ENCODE results near the gene EIF2AK2.
A peak's percentile ranks its signal among the peaks of the same experiment; 100 is the strongest.

EIF2AK2 gene

DNA sequence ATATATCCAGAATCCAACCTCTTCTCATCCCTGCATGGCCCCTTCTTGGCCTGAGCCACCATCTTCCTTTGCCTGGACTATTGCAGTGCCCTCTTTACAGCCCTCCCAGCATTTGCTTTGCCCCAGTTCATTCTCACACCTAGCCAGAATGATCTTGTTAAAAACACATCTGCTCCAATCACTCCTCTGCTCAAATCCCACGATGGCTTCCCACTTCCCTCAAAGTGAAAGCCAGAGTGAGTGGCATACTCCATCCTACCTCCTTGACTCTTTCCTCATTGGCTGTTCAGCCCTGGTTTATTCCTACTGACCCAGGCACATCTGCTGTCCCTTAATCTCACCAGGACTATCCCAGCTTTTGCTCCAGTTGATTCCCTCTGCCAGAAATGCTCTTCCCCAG lies 17.0 kb upstream of the EIF2AK2 start:
- Histone ChIP-seq H3K36me3 (ENCODE audit: control insufficient read depth in 5 of 5, insufficient read depth in 5 of 5, low read length in 5 of 5) (no peaks in the 10 kb centered on the region), H3K9ac (ENCODE audit: low read length in 5 of 5) (no peak overlapping the region), H3K4me3 (ENCODE audit: low read depth in 1 of 5, low read length in 5 of 5) (no peak overlapping the region), H3K9me3 (ENCODE audit: control insufficient read depth in 5 of 5, low read length in 5 of 5) (no peaks in the 10 kb centered on the region), H3K4me1 (ENCODE audit: control insufficient read depth in 5 of 5, insufficient read depth in 5 of 5, low read length in 5 of 5) (peaks cover 0 to 2% (median 0%) of the 10 kb centered on the region in 5 donors), H3K27me3 (ENCODE audit: control insufficient read depth in 5 of 5, insufficient read depth in 4 of 5, low read length in 5 of 5) (no peaks in the 10 kb centered on the region), H3K27ac (ENCODE audit: low read depth, low read length) (no peak overlapping the region)

GRCh38 chr2:37171624-37171950 lies 14.8 kb upstream of the EIF2AK2 start:
- H3K36me3 ChIP-seq (ENCODE audit: control insufficient read depth in 5 of 5, insufficient read depth in 5 of 5, low read length in 5 of 5) = no peaks in the 10 kb centered on the region
- no peaks in the 10 kb centered on the region for H3K9me3 ChIP-seq (ENCODE audit: control insufficient read depth in 5 of 5, low read length in 5 of 5)
- H3K9ac ChIP-seq (ENCODE audit: low read length in 5 of 5) = no peak overlapping the region
- no peak overlapping the region for H3K4me3 ChIP-seq (ENCODE audit: low read depth in 1 of 5, low read length in 5 of 5)
- H3K27ac ChIP-seq (ENCODE audit: low read depth, low read length) = no peak overlapping the region
- H3K27me3 ChIP-seq (ENCODE audit: control insufficient read depth in 5 of 5, insufficient read depth in 4 of 5, low read length in 5 of 5) = no peaks in the 10 kb centered on the region
- H3K4me1 ChIP-seq (ENCODE audit: control insufficient read depth in 5 of 5, insufficient read depth in 5 of 5, low read length in 5 of 5) = peaks cover 0 to 5% (median 0%) of the 10 kb centered on the region in 5 donors

DNA sequence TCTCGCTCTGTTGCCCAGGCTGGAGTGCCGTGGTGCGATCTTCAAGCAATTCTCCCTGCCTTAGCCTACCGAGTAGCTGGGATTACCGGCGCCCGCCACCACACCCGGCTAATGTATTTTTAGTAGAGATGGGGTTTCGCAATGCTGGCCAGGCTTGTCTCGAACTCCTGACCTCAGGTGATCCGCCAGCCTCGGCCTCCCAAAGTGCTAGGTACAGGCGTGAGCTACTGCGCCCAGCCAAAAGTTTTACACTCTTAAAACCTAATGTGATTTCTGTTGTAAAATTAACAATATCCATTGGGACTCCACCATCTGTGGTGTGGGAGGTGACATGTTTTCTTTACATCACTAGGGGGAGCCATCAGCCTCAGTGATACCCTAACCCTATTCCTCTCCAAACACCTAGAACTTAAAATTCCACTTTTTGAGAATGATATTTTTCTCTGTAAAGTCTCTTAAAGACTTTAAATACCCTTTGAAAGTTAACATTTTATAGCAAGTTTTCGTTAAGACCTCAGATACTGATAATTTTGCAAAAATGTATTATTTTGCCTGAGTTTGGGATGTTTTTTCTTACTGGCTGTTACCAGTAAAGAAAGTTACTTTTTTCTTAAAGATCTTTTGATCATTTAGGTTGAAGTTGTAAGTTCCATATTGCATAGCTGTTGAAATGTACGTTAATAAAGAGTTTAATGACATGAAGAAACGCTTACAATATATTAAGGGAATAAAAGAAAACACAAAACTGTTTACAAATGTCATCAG lies 11.6 kb upstream of the EIF2AK2 start:
- no peak overlapping the region for H3K4me3 ChIP-seq (ENCODE audit: low read depth in 1 of 5, low read length in 5 of 5)
- no peaks in the 10 kb centered on the region for H3K36me3 ChIP-seq (ENCODE audit: control insufficient read depth in 5 of 5, insufficient read depth in 5 of 5, low read length in 5 of 5)
- H3K9ac ChIP-seq (ENCODE audit: low read length in 5 of 5) = no peak overlapping the region
- H3K9me3 ChIP-seq (ENCODE audit: control insufficient read depth in 5 of 5, low read length in 5 of 5) = peaks cover 0 to 5% (median 0%) of the 10 kb centered on the region in 5 donors
- no peak overlapping the region for H3K27ac ChIP-seq (ENCODE audit: low read depth, low read length)
- no peaks in the 10 kb centered on the region for H3K27me3 ChIP-seq (ENCODE audit: control insufficient read depth in 5 of 5, insufficient read depth in 4 of 5, low read length in 5 of 5)
- H3K4me1 ChIP-seq (ENCODE audit: control insufficient read depth in 5 of 5, insufficient read depth in 5 of 5, low read length in 5 of 5) = peaks cover 0 to 5% (median 0%) of the 10 kb centered on the region in 5 donors

DNA sequence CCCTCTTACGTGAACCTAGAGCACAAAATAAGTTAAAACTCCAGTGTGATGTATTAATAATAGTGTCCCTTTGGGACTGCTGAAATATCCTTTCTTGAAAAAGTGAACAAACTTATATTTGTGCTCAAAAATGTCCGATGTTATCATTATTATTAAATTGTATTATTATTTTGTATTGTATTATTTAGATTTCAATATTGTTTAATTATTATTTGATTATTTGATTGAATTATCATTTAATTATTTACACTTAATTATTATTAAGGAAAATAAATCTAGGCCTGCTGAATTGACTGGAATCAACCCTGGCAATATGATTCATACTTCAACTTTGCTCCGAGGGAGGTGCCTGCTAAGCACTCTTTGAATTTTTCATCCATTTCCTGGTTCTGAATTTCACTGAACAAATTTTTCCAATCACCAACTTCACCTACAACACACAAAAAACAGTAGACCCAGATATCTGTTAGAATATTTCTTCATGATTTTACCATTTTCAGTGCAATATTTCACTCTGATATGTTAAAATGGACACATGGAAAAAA lies 10.9 kb upstream of the EIF2AK2 start:
- no peak overlapping the region for H3K9ac ChIP-seq (ENCODE audit: low read length in 5 of 5)
- peaks cover 0 to 5% (median 0%) of the 10 kb centered on the region in 5 donors for H3K4me1 ChIP-seq (ENCODE audit: control insufficient read depth in 5 of 5, insufficient read depth in 5 of 5, low read length in 5 of 5)
- peaks cover 0 to 5% (median 0%) of the 10 kb centered on the region in 5 donors for H3K9me3 ChIP-seq (ENCODE audit: control insufficient read depth in 5 of 5, low read length in 5 of 5)
- no peak overlapping the region for H3K4me3 ChIP-seq (ENCODE audit: low read depth in 1 of 5, low read length in 5 of 5)
- no peaks in the 10 kb centered on the region for H3K36me3 ChIP-seq (ENCODE audit: control insufficient read depth in 5 of 5, insufficient read depth in 5 of 5, low read length in 5 of 5)
- H3K27ac ChIP-seq (ENCODE audit: low read depth, low read length) = no peak overlapping the region
- no peaks in the 10 kb centered on the region for H3K27me3 ChIP-seq (ENCODE audit: control insufficient read depth in 5 of 5, insufficient read depth in 4 of 5, low read length in 5 of 5)

- peaks cover 0 to 5% (median 0%) of the 10 kb centered on the region in 5 donors for H3K9me3 ChIP-seq (ENCODE audit: control insufficient read depth in 5 of 5, low read length in 5 of 5)
- H3K27me3 ChIP-seq (ENCODE audit: control insufficient read depth in 5 of 5, insufficient read depth in 4 of 5, low read length in 5 of 5) = no peaks in the 10 kb centered on the region
- no peak overlapping the region for H3K9ac ChIP-seq (ENCODE audit: low read length in 5 of 5)
- H3K4me3 ChIP-seq (ENCODE audit: low read depth in 1 of 5, low read length in 5 of 5) = no peak overlapping the region
- no peaks in the 10 kb centered on the region for H3K36me3 ChIP-seq (ENCODE audit: control insufficient read depth in 5 of 5, insufficient read depth in 5 of 5, low read length in 5 of 5)
- no peak overlapping the region for H3K27ac ChIP-seq (ENCODE audit: low read depth, low read length)
- peaks cover 0 to 5% (median 0%) of the 10 kb centered on the region in 5 donors for H3K4me1 ChIP-seq (ENCODE audit: control insufficient read depth in 5 of 5, insufficient read depth in 5 of 5, low read length in 5 of 5)
Observed at GRCh38 chr2:37164757-37165156, 8.0 kb upstream of the EIF2AK2 start.

DNA sequence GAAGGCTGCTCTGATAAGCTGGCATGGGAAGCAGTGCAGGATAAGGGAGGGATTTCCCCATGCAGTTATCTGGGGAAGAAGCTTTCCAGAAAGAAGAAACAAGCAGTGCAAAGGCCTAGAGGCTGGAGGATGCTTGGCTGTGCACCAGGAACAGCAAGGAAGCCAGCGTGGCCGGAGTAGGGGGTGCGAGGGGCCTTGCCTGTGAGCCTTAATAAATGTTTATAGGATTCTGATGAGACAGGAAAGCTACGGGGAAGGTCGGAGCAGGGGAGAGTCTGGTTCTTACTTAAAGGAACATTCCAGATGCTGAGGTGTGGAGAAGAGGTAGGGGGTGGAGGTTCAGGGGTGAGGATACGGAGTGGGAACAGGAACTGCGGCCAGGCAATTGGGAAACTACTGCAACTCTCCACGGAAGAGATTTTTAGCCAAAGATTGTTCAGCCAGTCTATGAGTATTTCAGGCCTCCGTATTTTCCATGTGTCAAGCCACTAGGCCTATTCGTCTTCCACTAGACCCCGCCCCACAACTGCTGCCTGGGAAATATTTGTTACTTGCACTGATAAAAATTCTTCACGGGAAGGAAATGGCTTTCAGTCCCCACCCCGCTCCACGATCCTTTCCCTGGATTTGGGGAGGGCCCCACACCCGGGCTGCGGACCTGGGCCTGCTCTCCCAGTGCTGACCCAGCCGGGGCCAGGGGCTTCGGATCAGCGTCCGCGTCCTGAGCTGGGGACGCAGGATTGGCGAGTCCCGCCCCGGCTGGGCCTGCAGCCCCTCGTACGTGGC lies 516 bp downstream of the EIF2AK2 start:
- H3K36me3 ChIP-seq (ENCODE audit: control insufficient read depth in 5 of 5, insufficient read depth in 5 of 5, low read length in 5 of 5) = peaks cover 0 to 2% (median 0%) of the 10 kb centered on the region in 5 donors
- H3K27ac ChIP-seq (ENCODE audit: low read depth, low read length) = peak overlapping the region; percentile 87
- H3K9ac ChIP-seq (ENCODE audit: low read length in 5 of 5) = peak overlapping the region; percentile 85 to 97 (median 95)
- no peaks in the 10 kb centered on the region for H3K27me3 ChIP-seq (ENCODE audit: control insufficient read depth in 5 of 5, insufficient read depth in 4 of 5, low read length in 5 of 5)
- no peaks in the 10 kb centered on the region for H3K9me3 ChIP-seq (ENCODE audit: control insufficient read depth in 5 of 5, low read length in 5 of 5)
- peak overlapping the region; percentile 86 to 93 (median 87) for H3K4me3 ChIP-seq (ENCODE audit: low read depth in 1 of 5, low read length in 5 of 5)
- H3K4me1 ChIP-seq (ENCODE audit: control insufficient read depth in 5 of 5, insufficient read depth in 5 of 5, low read length in 5 of 5) = peaks cover 1 to 31% (median 23%) of the 10 kb centered on the region in 5 donors

DNA sequence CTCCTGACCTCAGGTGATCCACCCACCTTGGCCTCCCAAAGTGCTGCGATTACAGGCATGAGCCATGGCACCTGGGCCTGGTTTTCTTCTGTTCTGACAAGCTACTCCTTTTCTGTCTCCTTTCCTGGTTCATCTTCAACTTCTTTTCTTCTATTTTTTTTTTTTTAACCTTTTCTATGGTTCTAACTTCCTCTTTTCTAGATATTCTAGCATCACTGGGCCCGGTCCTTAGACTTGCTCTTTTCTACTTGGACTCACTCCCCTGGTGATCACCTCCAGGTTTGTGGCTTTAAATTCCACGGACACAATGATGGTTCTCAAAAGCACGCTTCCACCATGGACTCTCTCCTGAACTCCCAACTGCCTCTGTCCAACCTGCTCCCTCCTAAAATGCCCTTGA lies 2.0 kb downstream of the EIF2AK2 start:
- peaks cover 1 to 31% (median 26%) of the 10 kb centered on the region in 5 donors for H3K4me1 ChIP-seq (ENCODE audit: control insufficient read depth in 5 of 5, insufficient read depth in 5 of 5, low read length in 5 of 5)
- no peak overlapping the region for H3K4me3 ChIP-seq (ENCODE audit: low read depth in 1 of 5, low read length in 5 of 5)
- H3K27me3 ChIP-seq (ENCODE audit: control insufficient read depth in 5 of 5, insufficient read depth in 4 of 5, low read length in 5 of 5) = no peaks in the 10 kb centered on the region
- H3K9me3 ChIP-seq (ENCODE audit: control insufficient read depth in 5 of 5, low read length in 5 of 5) = no peaks in the 10 kb centered on the region
- peak overlapping the region in 2 of 5 donors; percentile 2 to 43 for H3K9ac ChIP-seq (ENCODE audit: low read length in 5 of 5)
- peaks cover 0 to 2% (median 0%) of the 10 kb centered on the region in 5 donors for H3K36me3 ChIP-seq (ENCODE audit: control insufficient read depth in 5 of 5, insufficient read depth in 5 of 5, low read length in 5 of 5)
- no peak overlapping the region for H3K27ac ChIP-seq (ENCODE audit: low read depth, low read length)

DNA sequence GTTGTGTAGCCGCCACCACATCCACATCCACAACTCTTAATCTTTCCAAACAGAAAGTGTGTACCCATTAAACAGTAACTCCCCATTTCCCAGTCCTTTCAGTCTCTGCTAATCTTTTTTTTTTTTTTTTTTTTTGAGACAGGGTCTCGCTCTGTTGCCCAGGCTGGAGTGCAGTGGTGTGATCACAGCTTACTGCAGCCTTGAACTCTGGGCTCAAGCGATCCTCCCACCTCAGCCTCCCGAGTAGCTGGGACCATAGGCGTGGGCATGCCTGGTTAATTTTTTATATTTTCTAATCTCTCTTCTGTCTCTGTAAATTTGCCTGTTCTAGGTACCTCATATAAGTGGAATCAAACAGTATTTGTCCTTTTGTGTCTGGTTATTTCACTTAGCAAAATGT lies 3.6 kb downstream of the EIF2AK2 start:
- peaks cover 1 to 28% (median 24%) of the 10 kb centered on the region in 5 donors for H3K4me1 ChIP-seq (ENCODE audit: control insufficient read depth in 5 of 5, insufficient read depth in 5 of 5, low read length in 5 of 5)
- H3K27me3 ChIP-seq (ENCODE audit: control insufficient read depth in 5 of 5, insufficient read depth in 4 of 5, low read length in 5 of 5) = no peaks in the 10 kb centered on the region
- no peak overlapping the region for H3K4me3 ChIP-seq (ENCODE audit: low read depth in 1 of 5, low read length in 5 of 5)
- H3K27ac ChIP-seq (ENCODE audit: low read depth, low read length) = no peak overlapping the region
- H3K36me3 ChIP-seq (ENCODE audit: control insufficient read depth in 5 of 5, insufficient read depth in 5 of 5, low read length in 5 of 5) = peaks cover 5 to 9% (median 6%) of the 10 kb centered on the region in 5 donors
- H3K9ac ChIP-seq (ENCODE audit: low read length in 5 of 5) = no peak overlapping the region
- H3K9me3 ChIP-seq (ENCODE audit: control insufficient read depth in 5 of 5, low read length in 5 of 5) = no peaks in the 10 kb centered on the region

DNA sequence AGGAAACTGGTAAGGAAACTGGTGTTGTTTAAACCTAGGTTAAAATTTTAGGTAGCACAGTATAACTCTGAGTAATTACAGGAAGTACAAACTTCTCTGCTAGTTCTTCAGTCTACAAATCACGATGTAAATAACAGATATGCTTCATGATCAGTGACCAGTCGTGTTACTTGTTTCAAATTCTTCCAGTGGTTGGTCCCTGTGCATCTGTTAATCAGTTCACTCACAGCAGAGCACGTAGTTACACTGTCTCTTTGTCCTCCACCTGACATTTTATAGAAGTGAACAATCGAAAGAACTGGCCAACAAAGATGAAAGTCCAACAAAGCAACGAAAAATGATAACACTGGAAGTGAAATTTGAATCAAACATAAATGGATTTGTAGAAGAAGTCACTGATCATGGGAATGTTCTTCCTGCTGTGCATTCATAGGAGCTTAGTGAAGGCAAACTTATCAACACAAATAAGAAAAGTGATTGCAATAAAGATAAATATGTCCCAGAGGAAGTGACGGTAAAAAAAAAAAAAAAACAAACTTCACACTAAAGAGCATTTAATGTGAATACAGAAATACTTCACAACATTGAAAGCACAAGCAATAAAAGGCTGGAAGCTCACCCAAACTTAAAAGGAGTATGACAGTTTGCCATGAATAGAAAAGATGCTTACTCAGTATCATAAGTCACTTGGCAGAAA lies 7.0 kb downstream of the EIF2AK2 start:
- Histone ChIP-seq H3K27ac (ENCODE audit: low read depth, low read length) (no peak overlapping the region), H3K27me3 (ENCODE audit: control insufficient read depth in 5 of 5, insufficient read depth in 4 of 5, low read length in 5 of 5) (no peaks in the 10 kb centered on the region), H3K9me3 (ENCODE audit: control insufficient read depth in 5 of 5, low read length in 5 of 5) (no peaks in the 10 kb centered on the region), H3K4me1 (ENCODE audit: control insufficient read depth in 5 of 5, insufficient read depth in 5 of 5, low read length in 5 of 5) (peaks cover 0 to 7% (median under 1%) of the 10 kb centered on the region in 5 donors), H3K4me3 (ENCODE audit: low read depth in 1 of 5, low read length in 5 of 5) (no peak overlapping the region), H3K9ac (ENCODE audit: low read length in 5 of 5) (no peak overlapping the region), H3K36me3 (ENCODE audit: control insufficient read depth in 5 of 5, insufficient read depth in 5 of 5, low read length in 5 of 5) (peaks cover 20 to 32% (median 27%) of the 10 kb centered on the region in 5 donors)
